SU-DHL-6 (cell line): ENCODE results near the gene RAD51.

ENCODE experiments used
- H2AFZ ChIP-seq: fragments of 200-600 bp; sonication (generic); 2 replicates; pipeline ENCODE4 v1.6.1; 2014; ENCODE audit warnings: low read depth, mild to moderate bottlenecking, moderate library complexity, mixed read lengths, antibody characterized with exemption, low read length; ENCODE audit not compliant: severe bottlenecking
- H3F3A ChIP-seq: fragments of 200-600 bp; shearing (Covaris generic); 2 replicates; pipeline ENCODE4 v1.6.0; 2016; ENCODE audit warnings: antibody characterized with exemption, mild to moderate bottlenecking; ENCODE audit not compliant: insufficient read depth
- H3K27ac ChIP-seq: fragments of 200-600 bp; sonication (generic); 2 replicates; pipeline ENCODE4 v1.5.1; 2016; ENCODE audit warnings: low read depth, mild to moderate bottlenecking, low read length, moderate library complexity, mixed read lengths
- H3K27me3 ChIP-seq: fragments of 200-600 bp; sonication (generic), shearing (Covaris generic); 2 replicates; pipeline ENCODE4 v1.6.0; 2014; ENCODE audit warnings: mild to moderate bottlenecking, low read length
- H3K36me3 ChIP-seq: fragments of 200-600 bp; sonication (generic); 2 replicates; pipeline ENCODE4 v1.6.1; 2014; ENCODE audit warnings: mild to moderate bottlenecking, low read length, mixed read lengths
- H3K4me2 ChIP-seq: fragments of 300-600, 200-600 bp; shearing (Covaris generic), sonication (generic); 2 replicates; pipeline ENCODE4 v1.6.0; 2014; ENCODE audit warnings: low read length, low read depth, mild to moderate bottlenecking; ENCODE audit not compliant: poor library complexity, severe bottlenecking
- H3K4me3 ChIP-seq: fragments of 200-600 bp; sonication (generic); 2 replicates; pipeline ENCODE4 v1.5.1; 2014; ENCODE audit warnings: antibody characterized with exemption, low read length, mild to moderate bottlenecking, mixed read lengths; ENCODE audit not compliant: insufficient read depth, poor library complexity, severe bottlenecking
- H3K79me2 ChIP-seq: fragments of 200-600 bp; sonication (generic); 2 replicates; pipeline ENCODE4 v1.6.1; 2014; ENCODE audit warnings: mild to moderate bottlenecking, low read length, moderate library complexity; ENCODE audit not compliant: insufficient read depth
- H3K9ac ChIP-seq: fragments of 200-600 bp; sonication (generic); 2 replicates; pipeline ENCODE4 v1.7.0; 2014; ENCODE audit warnings: mild to moderate bottlenecking, low read length
- H3K9me2 ChIP-seq: fragments of 200-600 bp; sonication (generic); replicated peaks from 2 replicates; pipeline ENCODE4 v1.6.1; 2014; ENCODE audit warnings: low read length; ENCODE audit not compliant: insufficient read depth
- H3K9me3 ChIP-seq: fragments of 200-600 bp; sonication (generic); 2 replicates; pipeline ENCODE4 v1.6.1; 2014; ENCODE audit warnings: low read length, mixed read lengths; ENCODE audit not compliant: insufficient read depth
- H4K20me1 ChIP-seq: fragments of 200-600 bp; sonication (generic); 2 replicates; pipeline ENCODE4 v1.6.1; 2014; ENCODE audit warnings: low read depth, mild to moderate bottlenecking, antibody characterized with exemption, low read length, moderate library complexity, mixed read lengths
- EZH2phosphoT487 ChIP-seq: fragments of 200-600 bp; sonication (generic), shearing (Covaris generic); conservative IDR thresholded peaks from 2 replicates; pipeline ENCODE4 v1.6.1; 2018; ENCODE audit warnings: mild to moderate bottlenecking, antibody characterized with exemption, low read length, moderate library complexity, mixed read lengths
- TF ChIP-seq, protein P1 (sequence below): fragments of 200-600 bp; sonication (generic); IDR thresholded peaks from one replicate; pipeline ENCODE4 v1.5.1; 2017; ENCODE audit warnings: antibody characterized with exemption, mild to moderate bottlenecking, low read length, moderate library complexity; ENCODE audit not compliant: insufficient read depth, poor library complexity, severe bottlenecking

Gene RAD51

DNA sequence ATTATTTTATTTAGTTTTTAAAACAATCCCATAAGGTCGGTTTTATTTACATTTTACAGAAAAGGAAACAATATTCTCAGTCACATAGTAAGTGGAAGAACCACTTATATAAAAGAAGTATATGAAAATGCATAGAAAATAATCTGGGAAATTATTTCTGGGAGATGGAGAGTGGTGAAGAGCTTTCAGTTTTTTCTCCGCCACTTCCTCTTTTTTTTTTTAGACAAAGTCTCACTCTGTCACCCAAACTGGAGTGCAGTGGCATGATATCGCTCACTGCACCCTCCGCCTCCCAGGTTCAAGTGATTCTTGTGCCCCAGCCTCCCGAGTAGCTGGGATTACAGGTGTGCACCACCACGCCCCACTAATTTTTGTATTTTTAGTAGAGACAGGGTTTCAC lies 21.2 kb downstream of the RAD51 start:
- TF ChIP-seq, protein P1, sequence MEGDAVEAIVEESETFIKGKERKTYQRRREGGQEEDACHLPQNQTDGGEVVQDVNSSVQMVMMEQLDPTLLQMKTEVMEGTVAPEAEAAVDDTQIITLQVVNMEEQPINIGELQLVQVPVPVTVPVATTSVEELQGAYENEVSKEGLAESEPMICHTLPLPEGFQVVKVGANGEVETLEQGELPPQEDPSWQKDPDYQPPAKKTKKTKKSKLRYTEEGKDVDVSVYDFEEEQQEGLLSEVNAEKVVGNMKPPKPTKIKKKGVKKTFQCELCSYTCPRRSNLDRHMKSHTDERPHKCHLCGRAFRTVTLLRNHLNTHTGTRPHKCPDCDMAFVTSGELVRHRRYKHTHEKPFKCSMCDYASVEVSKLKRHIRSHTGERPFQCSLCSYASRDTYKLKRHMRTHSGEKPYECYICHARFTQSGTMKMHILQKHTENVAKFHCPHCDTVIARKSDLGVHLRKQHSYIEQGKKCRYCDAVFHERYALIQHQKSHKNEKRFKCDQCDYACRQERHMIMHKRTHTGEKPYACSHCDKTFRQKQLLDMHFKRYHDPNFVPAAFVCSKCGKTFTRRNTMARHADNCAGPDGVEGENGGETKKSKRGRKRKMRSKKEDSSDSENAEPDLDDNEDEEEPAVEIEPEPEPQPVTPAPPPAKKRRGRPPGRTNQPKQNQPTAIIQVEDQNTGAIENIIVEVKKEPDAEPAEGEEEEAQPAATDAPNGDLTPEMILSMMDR: no peak
- TF ChIP-seq EZH2phosphoT487: no peak
- Histone ChIP-seq H3K4me2 (no peak overlapping the region), H3K9me2 (no peaks in the 10 kb centered on the region), H2AFZ (no peak overlapping the region), H3K4me3 (no peak overlapping the region), H3K27ac (no peak overlapping the region), H3K79me2 (no peaks in the 10 kb centered on the region; the same call in 1 of the 2 replicates), H3K9ac (no peak overlapping the region), H3K9me3 (no peaks in the 10 kb centered on the region), H3K36me3 (peaks cover 46% of the 10 kb centered on the region), H3K27me3 (no peaks in the 10 kb centered on the region), H3F3A (0 out of 2 replicates have a peak, but pooled peaks cover 2% of the 10 kb centered on the region), H4K20me1 (no peaks in the 10 kb centered on the region)

GRCh38 chr15:40721701-40722100 lies 26.7 kb downstream of the RAD51 start:
- H3K79me2 ChIP-seq: no peaks in the 10 kb centered on the region
- no peak overlapping the region for H2AFZ ChIP-seq
- no peaks in the 10 kb centered on the region for H3K9me3 ChIP-seq
- H3K4me3 ChIP-seq: no peak overlapping the region
- no peaks in the 10 kb centered on the region for H3K9me2 ChIP-seq
- H3F3A ChIP-seq: peaks cover 20% of the 10 kb centered on the region; the same call in 1 of the 2 replicates
- peaks cover 40% of the 10 kb centered on the region; the same call in 1 of the 2 replicates for H3K36me3 ChIP-seq
- no peak overlapping the region for H3K4me2 ChIP-seq
- H3K27ac ChIP-seq: no peak overlapping the region
- TF ChIP-seq, protein P1: no peak
- no peak for TF ChIP-seq EZH2phosphoT487
- H4K20me1 ChIP-seq: no peaks in the 10 kb centered on the region
- no peak overlapping the region for H3K9ac ChIP-seq
- H3K27me3 ChIP-seq: no peaks in the 10 kb centered on the region

- Histone ChIP-seq H3K36me3 (peaks cover 40% of the 10 kb centered on the region; the same call in 1 of the 2 replicates), H3K4me3 (no peak overlapping the region), H3K9ac (no peak overlapping the region)
Measured at GRCh38 chr15:40722354-40722753, 27.4 kb downstream of the RAD51 start.

More at GRCh38 chr15:40722354-40722753, 27.4 kb downstream of the RAD51 start:
- Histone ChIP-seq H3F3A (peaks cover 20% of the 10 kb centered on the region; the same call in 1 of the 2 replicates), H3K27me3 (no peaks in the 10 kb centered on the region), H3K9me3 (no peaks in the 10 kb centered on the region), H4K20me1 (no peaks in the 10 kb centered on the region), H2AFZ (no peak overlapping the region), H3K79me2 (no peaks in the 10 kb centered on the region), H3K4me2 (no peak overlapping the region), H3K9me2 (no peaks in the 10 kb centered on the region), H3K27ac (no peak overlapping the region)
- no peak for TF ChIP-seq EZH2phosphoT487
- TF ChIP-seq, protein P1: no peak
